HepG2 (cell line): ENCODE results near the gene RARA.

ENCODE experiments used
- CTCF ChIP-seq: sonication (generic); formaldehyde crosslinking; IDR thresholded peaks from 2 replicates; pipeline ENCODE4 v1.5.0; 2020; ENCODE audit warnings: mild to moderate bottlenecking, missing genetic modification reagents, moderate library complexity
- KDM6A ChIP-seq: IDR thresholded peaks from 2 replicates; pipeline ENCODE4 v1.6.1; 2016; ENCODE audit warnings: low read depth
- KLF13 ChIP-seq: sonication (generic); formaldehyde crosslinking; IDR thresholded peaks from 2 replicates; pipeline ENCODE4 v1.4.0; 2020; ENCODE audit warnings: mild to moderate bottlenecking, missing genetic modification reagents
- MAFK ChIP-seq, 2 experiments: IDR thresholded peaks in 1 of 2; conservative IDR thresholded peaks in 1 of 2; 2 replicates each; pipeline ENCODE4 v1.6.1; 2011; ENCODE audit warnings: improper control_type of control experiment in 2 of 2, low read length in 2 of 2
- POLR2AphosphoS2 ChIP-seq: IDR thresholded peaks from 2 replicates; pipeline ENCODE4 v1.6.1; 2011; ENCODE audit warnings: low read depth, low read length, improper control_type of control experiment
- TBP ChIP-seq: sonication (generic); formaldehyde crosslinking; IDR thresholded peaks from 2 replicates; pipeline ENCODE4 v1.5.0; 2020; ENCODE audit warnings: missing genetic modification reagents
- USF2 ChIP-seq, 2 experiments: sonication (generic) in 1 of 2; formaldehyde crosslinking in 1 of 2; IDR thresholded peaks; 2 replicates each; pipeline versions ENCODE4 v1.5.1 to v1.6.1; 2011 to 2020; ENCODE audit warnings: borderline replicate concordance in 1 of 2, low read depth in 1 of 2, low read length in 1 of 2, mild to moderate bottlenecking in 1 of 2, missing genetic modification reagents in 1 of 2, moderate library complexity in 1 of 2
- ZFX ChIP-seq: sonication (generic); formaldehyde crosslinking; IDR thresholded peaks from 2 replicates; pipeline ENCODE4 v1.4.0; 2020; ENCODE audit warnings: mild to moderate bottlenecking, low read depth, missing genetic modification reagents, moderate library complexity
- ZNF776 ChIP-seq: sonication (generic); formaldehyde crosslinking; IDR thresholded peaks from 2 replicates; pipeline ENCODE4 v1.4.0; 2020; ENCODE audit warnings: mild to moderate bottlenecking, missing genetic modification reagents

DNA sequence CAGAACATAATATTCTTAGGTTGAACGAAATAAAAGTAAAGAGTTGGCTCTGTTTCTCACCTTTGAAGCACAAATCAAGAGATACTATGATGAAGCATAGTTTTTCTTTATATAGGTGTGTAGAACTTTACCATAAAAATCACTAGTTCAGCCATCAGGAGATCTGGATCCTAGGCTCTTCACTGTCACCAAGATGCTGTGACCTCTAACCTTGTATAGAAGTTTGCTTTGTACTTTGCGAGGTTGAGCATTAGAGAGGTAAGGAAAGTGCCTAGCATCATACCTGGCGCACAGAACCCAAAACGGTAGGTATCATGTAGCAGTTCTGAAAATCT is 21.9 kb upstream of the RARA start:
- TF ChIP-seq TBP (no peak), ZFX (CRISPR knock-in tag) (no peak), MAFK (conservative IDR thresholded peaks at IDR 0.05 in 1 of 2, IDR thresholded peaks at IDR 0.05 in 1 of 2; ENCODE audit: low read length in 2 of 2) (no peak), KDM6A (CRISPR knock-in tag) (no peak), POLR2AphosphoS2 (no peak), KLF13 (CRISPR knock-in tag) (no peak), CTCF (CRISPR knock-in tag) (no peak), ZNF776 (CRISPR knock-in tag) (no peak), USF2 (IDR thresholded peaks at IDR 0.05; ENCODE audit: low read depth, low read length) (no peak), USF2 (CRISPR knock-in tag; IDR thresholded peaks at IDR 0.05; ENCODE audit: borderline replicate concordance) (0 out of 2 replicates have a peak, but pooled peaks have one; percentile 8)
